BE2C (cell line): ENCODE results near the gene ADAMTS3.

Source experiments
- DNase-seq: peaks from one replicate; pipeline ENCODE4 v3.0.0-alpha.2; 2020
- H3K27me3 ChIP-seq: fragments of 250-450 bp; sonication (Bioruptor Pico); 2 replicates; pipeline ENCODE4 v1.5.1; 2020; ENCODE audit warnings: mild to moderate bottlenecking
- H3K36me3 ChIP-seq: fragments of 250-450 bp; sonication (Bioruptor Pico); 2 replicates; pipeline ENCODE4 v1.5.1; 2020; ENCODE audit warnings: mild to moderate bottlenecking
- H3K4me1 ChIP-seq: fragments of 250-450 bp; sonication (Bioruptor Pico); 2 replicates; pipeline ENCODE4 v1.5.1; 2020
- H3K4me3 ChIP-seq: 2 replicates; pipeline ENCODE4 v1.5.1; 2011; ENCODE audit warnings: low read depth, low read length
- H3K9me3 ChIP-seq: fragments of 250-450 bp; sonication (Bioruptor Pico); 2 replicates; pipeline ENCODE4 v1.5.1; 2020
- TF ChIP-seq, protein P1 (sequence below): IDR thresholded peaks from 2 replicates; pipeline ENCODE4 v1.5.1; 2012; ENCODE audit warnings: mild to moderate bottlenecking, low read depth, low read length

ADAMTS3 gene

DNA sequence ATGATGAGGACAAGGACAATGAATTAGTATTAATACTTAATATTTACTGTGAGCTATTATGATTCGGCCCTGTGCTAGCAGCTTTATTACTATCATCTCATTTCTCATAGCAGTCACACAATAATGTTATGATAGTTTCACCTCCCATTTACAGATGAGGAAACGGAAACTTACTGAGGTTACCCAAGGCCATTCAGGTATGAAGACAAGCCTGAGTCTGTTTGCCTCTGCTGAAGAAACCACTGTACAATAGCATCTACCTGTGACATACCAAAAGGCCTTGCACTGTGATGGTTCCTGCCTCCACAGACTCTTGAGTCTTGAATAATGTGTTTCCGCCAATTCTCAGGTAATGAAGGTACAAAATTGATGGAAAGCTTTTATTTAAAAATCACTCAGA lies 288.8 kb downstream of the ADAMTS3 start:
- H3K9me3 ChIP-seq = no peaks in the 10 kb centered on the region
- H3K36me3 ChIP-seq = peaks cover 7% of the 10 kb centered on the region; the same call in 1 of the 2 replicates
- TF ChIP-seq, protein P1, sequence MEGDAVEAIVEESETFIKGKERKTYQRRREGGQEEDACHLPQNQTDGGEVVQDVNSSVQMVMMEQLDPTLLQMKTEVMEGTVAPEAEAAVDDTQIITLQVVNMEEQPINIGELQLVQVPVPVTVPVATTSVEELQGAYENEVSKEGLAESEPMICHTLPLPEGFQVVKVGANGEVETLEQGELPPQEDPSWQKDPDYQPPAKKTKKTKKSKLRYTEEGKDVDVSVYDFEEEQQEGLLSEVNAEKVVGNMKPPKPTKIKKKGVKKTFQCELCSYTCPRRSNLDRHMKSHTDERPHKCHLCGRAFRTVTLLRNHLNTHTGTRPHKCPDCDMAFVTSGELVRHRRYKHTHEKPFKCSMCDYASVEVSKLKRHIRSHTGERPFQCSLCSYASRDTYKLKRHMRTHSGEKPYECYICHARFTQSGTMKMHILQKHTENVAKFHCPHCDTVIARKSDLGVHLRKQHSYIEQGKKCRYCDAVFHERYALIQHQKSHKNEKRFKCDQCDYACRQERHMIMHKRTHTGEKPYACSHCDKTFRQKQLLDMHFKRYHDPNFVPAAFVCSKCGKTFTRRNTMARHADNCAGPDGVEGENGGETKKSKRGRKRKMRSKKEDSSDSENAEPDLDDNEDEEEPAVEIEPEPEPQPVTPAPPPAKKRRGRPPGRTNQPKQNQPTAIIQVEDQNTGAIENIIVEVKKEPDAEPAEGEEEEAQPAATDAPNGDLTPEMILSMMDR = no peak
- DNase-seq = no peak
- no peaks in the 10 kb centered on the region for H3K4me1 ChIP-seq
- H3K4me3 ChIP-seq = no peak overlapping the region
- no peaks in the 10 kb centered on the region for H3K27me3 ChIP-seq

DNA sequence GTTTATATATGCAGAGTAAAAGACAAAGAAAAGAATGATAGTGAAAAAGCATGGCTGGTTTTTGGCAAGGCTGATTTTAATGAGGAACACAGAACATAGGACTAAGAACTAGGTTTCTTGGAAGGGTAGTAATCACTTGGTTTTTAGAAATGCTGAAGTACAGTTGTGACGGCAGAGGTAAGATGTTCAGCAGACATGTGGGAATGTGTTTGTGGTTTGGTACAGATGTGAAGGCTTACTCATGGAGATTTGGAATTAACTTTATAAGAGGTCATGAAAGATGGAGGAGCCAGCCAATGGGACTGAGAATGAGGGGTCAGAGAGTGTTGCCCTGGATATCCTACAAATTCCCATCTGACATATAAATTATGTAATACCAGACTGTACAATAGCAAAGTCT lies 293.6 kb downstream of the ADAMTS3 start:
- no peaks in the 10 kb centered on the region for H3K9me3 ChIP-seq
- H3K4me1 ChIP-seq = no peaks in the 10 kb centered on the region
- TF ChIP-seq, protein P1 = no peak
- no peak overlapping the region for H3K4me3 ChIP-seq
- DNase-seq = no peak
- no peaks in the 10 kb centered on the region for H3K36me3 ChIP-seq
- peaks cover 3% of the 10 kb centered on the region; the same call in 1 of the 2 replicates for H3K27me3 ChIP-seq

DNA sequence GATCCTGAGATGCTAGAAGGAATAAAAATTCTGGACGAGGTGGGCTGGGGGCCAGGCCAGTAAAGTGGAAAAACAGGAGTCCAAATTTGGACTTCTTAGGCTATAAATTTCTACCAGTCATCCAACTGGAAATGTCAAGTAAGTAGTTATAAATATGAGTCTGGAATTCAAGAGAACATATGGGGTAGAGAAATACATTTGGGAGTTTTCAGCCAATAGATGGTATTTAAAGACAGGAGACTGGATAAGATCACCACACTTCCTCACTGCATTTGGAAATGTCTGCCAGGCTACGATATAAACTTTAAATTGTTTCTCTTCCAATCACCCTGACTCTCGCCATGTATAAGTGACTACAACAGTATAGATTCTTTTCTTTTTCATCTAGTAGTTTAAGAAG lies 294.8 kb downstream of the ADAMTS3 start:
- H3K9me3 ChIP-seq = no peaks in the 10 kb centered on the region
- TF ChIP-seq, protein P1 = no peak
- no peak overlapping the region for H3K4me3 ChIP-seq
- no peaks in the 10 kb centered on the region for H3K4me1 ChIP-seq
- peaks cover 3% of the 10 kb centered on the region; the same call in 1 of the 2 replicates for H3K27me3 ChIP-seq
- H3K36me3 ChIP-seq = no peaks in the 10 kb centered on the region
- no peak for DNase-seq

DNA sequence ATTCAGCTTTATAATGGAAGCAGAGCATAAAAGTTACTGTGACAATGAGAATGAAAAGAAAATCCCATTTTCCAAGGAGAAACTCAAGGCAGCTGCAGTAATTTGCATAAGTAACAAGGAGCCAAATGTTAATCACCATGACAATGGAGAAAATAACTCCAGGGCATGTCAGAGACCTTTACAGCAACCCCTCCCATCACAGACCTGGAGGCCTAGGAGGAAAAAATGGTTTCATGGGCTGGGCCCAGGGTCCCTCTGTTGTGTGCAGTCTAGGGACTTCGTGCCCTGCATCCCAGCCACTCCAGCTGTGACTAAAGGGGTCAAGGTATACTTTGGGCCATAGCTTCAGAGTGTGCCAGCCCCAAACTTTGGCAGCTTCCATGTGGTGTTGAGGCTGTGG lies 313.8 kb downstream of the ADAMTS3 start:
- Histone ChIP-seq H3K27me3 (no peaks in the 10 kb centered on the region), H3K4me3 (no peak overlapping the region), H3K36me3 (no peaks in the 10 kb centered on the region), H3K4me1 (no peaks in the 10 kb centered on the region), H3K9me3 (no peaks in the 10 kb centered on the region)
- TF ChIP-seq, protein P1 = no peak
- DNase-seq = no peak

DNA sequence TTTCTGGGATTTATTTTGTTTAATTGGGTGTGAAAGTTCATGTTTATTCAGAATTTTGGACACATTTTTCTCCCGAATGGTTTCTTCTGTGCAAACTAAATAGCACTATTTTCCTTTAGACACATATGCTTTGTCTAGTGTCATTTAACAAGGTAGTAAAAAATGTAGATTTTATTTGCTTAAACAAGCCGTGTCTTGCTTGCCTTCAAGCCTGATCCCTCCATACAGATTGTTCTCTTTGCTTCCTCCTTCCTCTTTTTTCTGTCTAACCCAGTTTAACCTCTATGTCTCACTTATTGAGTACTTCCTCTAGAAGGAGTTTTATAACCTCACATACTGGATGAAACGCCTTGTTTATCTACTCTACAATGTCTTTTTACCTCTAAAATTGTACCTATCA lies 325.4 kb downstream of the ADAMTS3 start:
- no peak for DNase-seq
- Histone ChIP-seq H3K4me3 (no peak overlapping the region), H3K36me3 (no peaks in the 10 kb centered on the region), H3K4me1 (no peaks in the 10 kb centered on the region), H3K27me3 (no peaks in the 10 kb centered on the region), H3K9me3 (no peaks in the 10 kb centered on the region)
- TF ChIP-seq, protein P1 = no peak

DNA sequence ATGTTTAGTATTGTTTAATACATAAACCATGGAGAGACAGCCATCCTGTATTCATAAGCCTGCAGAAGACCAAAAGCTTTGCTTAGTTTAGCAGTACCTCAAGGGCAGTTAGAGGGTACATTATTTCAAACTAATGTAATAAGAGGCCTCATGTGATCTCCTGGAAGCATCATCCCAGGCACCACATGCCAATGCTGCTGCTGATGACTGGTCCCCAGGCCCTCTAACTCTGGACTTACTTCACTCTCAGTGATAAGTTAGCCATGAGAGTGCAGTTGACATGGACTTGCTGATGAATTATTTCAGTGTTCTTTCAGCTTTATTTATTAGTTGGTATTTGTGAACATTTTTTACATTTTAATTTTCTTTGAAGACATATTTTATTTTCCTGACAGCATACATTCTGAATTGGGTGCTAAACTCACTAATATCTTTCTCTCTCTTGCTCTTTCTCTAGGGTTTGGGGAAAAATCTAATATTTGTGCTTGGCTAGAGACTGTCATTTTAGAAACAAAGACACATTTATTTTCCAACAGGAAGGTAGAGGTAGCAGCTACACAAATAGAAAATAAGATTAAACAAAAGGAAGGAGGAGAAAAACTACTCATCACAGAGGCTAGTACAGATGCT lies 329.4 kb downstream of the ADAMTS3 start:
- Histone ChIP-seq H3K4me1 (no peaks in the 10 kb centered on the region), H3K27me3 (no peaks in the 10 kb centered on the region), H3K36me3 (no peaks in the 10 kb centered on the region), H3K4me3 (no peak overlapping the region), H3K9me3 (no peaks in the 10 kb centered on the region)
- DNase-seq = no peak
- TF ChIP-seq, protein P1 = no peak
